ENCODE measurements around the gene EPHB2.

EPHB2 gene

DNA sequence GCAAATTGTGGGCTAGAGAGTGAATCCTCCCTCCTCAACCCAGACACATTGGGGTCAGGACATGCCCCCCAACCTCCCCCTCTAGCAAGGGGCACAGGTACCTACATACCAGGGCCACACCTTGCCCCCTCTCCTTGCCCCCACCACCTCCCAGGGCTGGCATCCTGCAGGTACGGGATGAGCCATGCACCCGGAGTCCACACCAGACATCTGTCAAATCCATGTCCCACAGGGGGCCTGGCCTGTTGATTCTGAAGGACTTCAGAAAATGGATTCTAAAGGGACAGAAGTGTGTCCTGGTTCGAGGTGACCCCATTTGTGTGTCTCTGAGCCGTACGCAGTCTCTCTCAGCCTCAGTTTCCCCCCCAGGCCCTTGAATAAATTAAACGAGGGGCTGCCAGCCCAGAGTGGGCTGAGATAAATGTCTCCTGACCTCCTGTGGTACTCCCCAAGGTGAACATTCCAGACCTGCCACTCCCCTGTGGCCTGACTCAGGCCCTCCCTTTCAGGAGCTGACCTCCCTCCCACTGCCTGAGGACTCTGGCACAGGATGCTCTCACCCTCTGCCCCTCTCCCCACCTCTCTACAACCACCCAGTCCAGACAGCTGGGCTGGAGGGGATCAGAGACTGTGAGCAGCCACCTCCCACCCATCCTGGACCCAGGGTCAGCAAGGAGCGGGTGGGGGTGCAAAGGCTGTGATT, 94.5 kb downstream of the EPHB2 start:
- no peak for DNase-seq

DNA sequence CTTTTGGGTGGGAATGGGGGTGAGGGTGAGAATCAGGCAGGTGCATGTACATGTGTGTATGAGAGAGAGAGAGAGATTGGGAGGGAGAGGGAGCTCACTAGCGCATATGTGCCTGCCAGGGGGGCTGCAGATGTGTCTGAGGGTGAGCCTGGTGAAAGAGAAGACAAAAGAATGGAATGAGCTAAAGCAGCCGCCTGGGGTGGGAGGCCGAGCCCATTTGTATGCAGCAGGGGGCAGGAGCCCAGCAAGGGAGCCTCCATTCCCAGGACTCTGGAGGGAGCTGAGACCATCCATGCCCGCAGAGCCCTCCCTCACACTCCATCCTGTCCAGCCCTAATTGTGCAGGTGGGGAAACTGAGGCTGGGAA, 95.0 kb downstream of the EPHB2 start:
- DNase-seq, result no peak

- no peak for DNase-seq
These were observed 95.9 kb downstream of the EPHB2 start for GRCh38 chr1:22806584-22806983.

GRCh38 chr1:22807340-22807739, 96.7 kb downstream of the EPHB2 start:
- DNase-seq, result no peak

DNA sequence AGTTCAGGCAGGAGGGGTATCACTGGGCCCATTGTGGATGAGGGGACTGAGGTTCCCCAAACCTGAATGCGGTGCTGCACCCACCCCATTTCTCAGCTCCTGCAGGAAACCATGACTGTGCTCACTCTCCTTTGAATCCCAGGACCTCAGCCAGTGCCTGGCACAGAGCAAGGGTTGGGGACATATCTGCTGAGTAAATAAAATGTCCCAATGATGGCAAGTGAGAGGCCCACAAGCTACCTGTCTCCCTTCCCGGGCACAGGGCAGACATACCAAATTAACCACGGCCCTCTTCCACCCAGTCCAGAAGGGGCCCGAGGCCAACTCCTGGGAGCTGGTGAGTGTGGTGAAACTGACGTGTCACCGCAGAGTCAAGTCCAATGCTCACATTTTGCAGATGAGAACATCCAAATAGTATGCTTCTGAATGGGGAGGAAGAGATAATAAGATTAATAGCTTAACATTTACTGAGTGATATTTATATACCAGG, 97.6 kb downstream of the EPHB2 start:
- DNase-seq, result no peak

DNA sequence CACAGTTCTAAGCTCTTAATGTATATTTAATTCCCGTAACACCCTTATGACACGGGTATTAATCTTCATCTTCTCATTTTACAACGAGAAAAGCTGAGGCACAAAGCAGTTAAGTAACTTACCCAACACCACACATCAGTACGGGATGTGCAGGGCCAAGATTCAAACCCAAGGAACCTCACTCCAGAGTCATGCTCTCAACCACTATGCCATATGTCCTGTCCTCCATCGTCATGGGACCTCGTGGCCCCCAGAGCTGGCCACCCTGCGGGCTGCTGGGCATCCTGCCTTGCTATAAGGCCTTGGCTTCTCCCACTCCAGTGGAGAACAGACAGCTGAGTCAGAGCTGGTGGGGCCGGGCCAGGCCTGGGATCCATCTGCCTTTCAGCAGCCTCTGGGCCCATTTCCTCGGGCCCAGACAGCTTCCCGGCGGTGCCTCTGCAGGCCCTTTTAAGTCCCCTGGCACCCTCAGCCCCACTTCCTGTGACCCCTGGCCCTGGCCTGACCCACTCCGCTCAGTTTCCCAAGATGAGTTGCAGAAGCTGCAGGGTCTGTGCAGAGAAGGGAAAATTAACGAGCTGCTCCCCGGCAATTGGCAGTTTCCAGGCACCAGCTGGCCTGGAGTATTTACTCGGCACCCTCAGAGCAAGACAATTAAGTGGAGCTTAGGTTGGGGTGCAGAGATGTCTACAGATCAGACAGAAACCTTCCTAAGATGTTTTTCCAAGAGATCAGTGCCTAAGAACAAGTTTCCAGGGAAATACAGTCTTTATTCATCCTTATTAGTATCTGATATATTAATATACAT, 98.2 kb downstream of the EPHB2 start:
- no peak for DNase-seq

- no peak for DNase-seq
These were observed 99.1 kb downstream of the EPHB2 start for GRCh38 chr1:22809783-22810182.

DNA sequence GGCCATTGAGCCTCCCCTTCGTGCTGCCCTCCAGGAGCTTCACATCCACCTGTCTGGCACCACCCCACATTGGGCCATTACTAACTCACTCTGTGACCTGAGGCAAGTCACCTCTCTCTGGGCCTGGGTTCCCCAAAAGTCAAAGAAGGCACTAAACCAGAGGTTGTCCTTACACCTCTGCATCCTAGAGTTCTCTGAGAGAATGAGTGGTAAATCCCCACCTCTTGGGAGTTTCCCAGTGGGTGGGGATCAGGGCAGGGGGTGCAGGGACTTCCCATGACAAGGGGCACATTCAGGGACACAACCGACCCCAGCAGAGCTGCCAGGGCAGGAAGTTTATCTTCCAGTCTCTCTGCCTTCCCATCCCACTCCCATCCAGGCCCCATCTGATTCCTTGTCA, 99.7 kb downstream of the EPHB2 start:
- DNase-seq, result no peak

- no peak for DNase-seq
These were observed 101.6 kb downstream of the EPHB2 start for GRCh38 chr1:22812092-22812880.

DNA sequence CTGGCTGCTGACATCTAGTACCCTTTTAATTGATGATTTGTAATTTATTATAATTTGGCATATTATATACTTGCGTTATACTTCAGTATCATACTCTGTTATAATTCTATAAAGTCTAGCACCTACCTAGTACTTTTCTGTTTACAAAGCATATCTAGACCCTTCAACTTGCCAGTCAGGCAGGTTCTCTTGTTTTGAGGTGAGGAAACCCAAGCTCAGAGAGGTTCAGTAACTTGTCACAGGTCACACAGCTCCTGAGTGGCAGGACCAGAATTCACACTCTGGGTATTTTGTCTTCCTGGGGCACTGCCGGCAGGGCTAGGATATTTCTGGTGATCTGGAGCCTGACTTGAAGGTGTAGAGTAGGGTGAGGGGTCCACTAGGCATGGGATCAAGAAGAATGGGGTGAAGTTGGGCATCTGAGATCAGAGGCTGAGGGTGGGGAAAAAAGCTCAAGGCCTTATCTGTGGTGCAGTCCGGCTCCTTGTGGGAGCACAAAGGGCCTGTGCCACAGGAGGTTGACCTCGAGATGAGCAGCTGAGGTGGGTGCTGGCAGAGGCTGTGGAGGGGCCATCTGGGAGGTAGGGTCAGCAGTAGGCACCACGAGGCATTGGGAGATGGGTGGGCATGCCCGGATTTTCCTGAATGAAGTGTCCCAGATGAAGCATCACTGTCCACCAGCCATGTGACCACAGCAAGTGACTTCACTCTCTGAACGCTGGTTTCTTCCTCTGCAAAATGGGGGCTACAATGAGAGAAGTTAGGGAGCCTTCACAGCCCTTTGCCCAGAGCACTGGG, 102.6 kb downstream of the EPHB2 start:
- DNase-seq, result no peak

DNA sequence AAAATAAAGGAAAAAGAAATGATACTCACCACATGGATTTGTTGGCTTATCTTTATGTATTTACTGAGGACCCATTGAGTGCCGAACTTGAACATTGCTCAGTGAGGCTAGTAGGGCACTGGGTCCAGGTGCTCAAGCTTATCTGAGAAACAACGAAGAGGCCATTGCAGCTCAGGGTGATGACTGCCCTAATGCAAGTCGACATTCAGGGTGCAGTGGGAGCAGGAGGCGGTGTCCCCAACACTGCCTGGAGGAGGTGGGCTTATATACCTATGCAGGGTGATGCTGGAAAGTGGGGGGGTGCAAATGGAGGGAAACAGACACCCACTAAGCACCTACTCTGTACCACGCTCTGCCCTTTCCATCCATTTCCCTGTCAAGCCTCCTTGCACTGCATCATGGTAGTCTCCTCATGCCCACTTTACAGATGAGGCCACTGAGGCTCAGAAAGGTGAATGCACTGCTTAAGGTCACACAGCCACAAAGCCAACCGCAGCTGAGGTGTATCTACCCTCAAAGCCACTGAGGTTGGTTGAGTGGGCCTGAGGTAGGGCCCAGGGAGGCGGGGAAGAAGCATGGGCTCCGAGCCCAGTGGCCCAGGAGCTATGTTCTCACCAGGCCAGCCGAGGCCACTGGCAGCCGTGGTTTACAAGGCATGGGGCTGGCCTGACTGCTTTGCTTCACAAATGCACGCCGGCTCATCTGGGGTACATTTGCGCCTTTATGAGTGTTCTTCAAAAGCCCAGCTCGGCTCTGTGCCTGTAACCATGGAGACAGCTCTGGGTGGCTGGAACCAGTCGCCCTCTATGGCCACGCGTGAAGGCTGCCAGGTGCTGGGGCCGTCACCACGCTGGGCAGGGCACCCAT, 103.8 kb downstream of the EPHB2 start:
- DNase-seq, result no peak

DNA sequence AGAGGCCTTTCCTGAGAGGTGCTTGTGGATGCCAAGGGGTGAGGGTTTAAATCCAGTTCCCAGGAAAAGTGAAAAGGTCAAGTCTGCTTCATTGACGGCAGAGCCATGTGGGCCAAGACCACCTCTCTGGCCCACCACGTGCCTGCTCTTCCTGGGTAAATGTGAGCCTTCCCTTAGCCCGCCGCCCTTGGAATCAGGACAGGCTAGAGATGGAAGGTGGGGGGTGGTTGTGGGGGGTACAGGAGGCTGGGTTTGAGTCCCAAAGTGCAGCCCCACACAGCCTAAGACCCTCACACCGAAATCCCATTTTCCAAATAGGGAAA, 104.4 kb downstream of the EPHB2 start:
- no peak for DNase-seq

DNA sequence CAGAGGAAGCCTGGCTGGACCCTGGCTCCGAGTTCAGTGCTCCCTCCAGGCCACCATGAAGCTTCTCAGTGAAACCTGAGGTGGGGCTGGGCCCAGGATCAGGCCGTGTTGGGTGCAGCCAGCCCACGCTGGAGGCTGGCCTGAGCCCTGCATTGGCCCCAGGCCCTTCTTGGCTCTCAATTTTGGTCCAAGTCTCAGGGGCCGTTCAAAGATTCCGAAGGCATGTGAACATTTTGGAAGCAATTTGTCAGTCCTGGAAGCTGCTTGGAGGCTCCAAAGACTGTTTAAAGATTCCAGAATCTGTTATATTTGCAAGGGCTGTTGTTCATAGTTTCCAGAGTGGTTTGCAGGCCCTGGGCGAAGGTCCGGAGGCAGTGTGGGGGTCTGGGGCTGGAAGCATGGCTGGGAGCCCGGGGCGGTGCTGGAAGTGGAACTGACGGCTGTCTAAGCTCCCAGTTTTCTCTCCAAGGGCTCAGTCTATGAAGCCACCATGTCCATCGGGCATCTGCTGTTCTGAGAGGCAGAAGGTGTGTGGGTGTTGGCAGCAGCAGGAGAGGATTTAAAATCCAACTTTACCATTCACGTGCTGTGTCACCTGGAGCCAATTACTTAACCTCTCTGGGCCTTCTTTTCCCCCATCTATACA, 104.9 kb downstream of the EPHB2 start:
- DNase-seq, result no peak

GRCh38 chr1:22816067-22816775, 105.6 kb downstream of the EPHB2 start:
- no peak for DNase-seq

DNA sequence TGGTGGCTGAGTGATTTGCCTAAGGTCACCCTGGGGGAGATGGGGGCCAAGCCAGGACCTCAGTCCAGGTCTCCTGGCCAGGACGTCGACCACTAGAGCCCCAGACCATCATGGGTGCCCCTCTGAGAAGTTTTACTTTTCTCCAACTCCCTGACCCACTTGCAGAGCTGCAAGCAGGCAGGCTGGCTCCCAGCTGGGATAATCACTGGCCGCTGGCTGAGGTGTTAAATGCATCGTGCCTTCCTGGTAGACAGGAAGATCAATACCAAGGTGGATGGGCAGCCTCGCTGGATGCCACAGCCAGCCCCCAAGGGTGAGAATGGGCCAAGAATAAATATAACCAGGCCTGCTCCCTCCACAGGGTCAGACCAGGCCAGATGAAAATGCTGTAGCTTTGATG, 106.2 kb downstream of the EPHB2 start:
- no peak for DNase-seq

GRCh38 chr1:22817462-22817861, 106.8 kb downstream of the EPHB2 start:
- no peak for DNase-seq

- DNase-seq, result no peak
These were observed 107.6 kb downstream of the EPHB2 start for GRCh38 chr1:22818061-22818770.

GRCh38 chr1:22819361-22819760, 108.7 kb downstream of the EPHB2 start:
- no peak for DNase-seq

- no peak for DNase-seq
These were observed 110.4 kb downstream of the EPHB2 start for GRCh38 chr1:22821027-22821426.

DNA sequence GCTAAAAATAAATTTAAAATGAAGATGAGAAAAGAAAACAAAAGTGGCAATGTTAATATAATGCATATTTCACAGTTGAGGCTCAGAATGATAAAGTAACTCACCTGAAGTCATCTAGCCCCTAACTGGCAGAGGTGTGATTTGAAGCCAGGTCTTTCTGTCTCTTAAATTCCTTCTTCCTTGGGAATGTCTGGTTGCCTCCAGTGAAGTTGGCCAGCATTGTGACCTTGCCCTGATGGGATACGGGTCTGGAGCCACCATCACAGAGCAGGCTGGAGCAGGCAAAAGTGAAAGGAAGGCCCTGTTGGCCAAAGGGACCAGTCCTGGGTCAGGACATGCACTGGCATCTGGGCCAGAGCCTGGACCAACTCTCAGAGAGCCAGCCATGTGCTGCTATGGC, 111.7 kb downstream of the EPHB2 start:
- no peak for DNase-seq
